Neural cell (in vitro differentiated cells): ENCODE results near the gene NPAS3.

Source experiments
- CTCF ChIP-seq: fragments of 450-650 bp; IDR thresholded peaks from 2 replicates; pipeline ENCODE4 v1.5.1; 2014; ENCODE audit warnings: antibody characterized with exemption, mild to moderate bottlenecking, moderate library complexity; ENCODE audit not compliant: poor library complexity, severe bottlenecking
- EP300 ChIP-seq: fragments of 450-650 bp; conservative IDR thresholded peaks from 2 replicates; pipeline ENCODE4 v1.6.1; 2014; ENCODE audit warnings: antibody characterized with exemption, mild to moderate bottlenecking, moderate library complexity; ENCODE audit not compliant: poor library complexity, severe bottlenecking
- EZH2 ChIP-seq: fragments of 200-600, 300-800 bp; shearing (Covaris generic), sonication (generic); IDR thresholded peaks from 2 replicates; pipeline ENCODE4 v1.6.1; 2014; ENCODE audit warnings: antibody characterized with exemption, low read length, borderline replicate concordance, mild to moderate bottlenecking; ENCODE audit not compliant: insufficient read depth, poor library complexity, severe bottlenecking
- POLR2AphosphoS5 ChIP-seq: IDR thresholded peaks from 2 replicates; pipeline ENCODE4 v1.6.1; 2012
- RAD21 ChIP-seq: fragments of 450-650 bp; conservative IDR thresholded peaks from 2 replicates; pipeline ENCODE4 v1.6.1; 2014; ENCODE audit warnings: antibody characterized with exemption, mild to moderate bottlenecking, moderate library complexity
- REST ChIP-seq: IDR thresholded peaks from 2 replicates; pipeline ENCODE4 v1.6.1; 2012; ENCODE audit warnings: borderline replicate concordance
- TAF1 ChIP-seq: IDR thresholded peaks from 2 replicates; pipeline ENCODE4 v1.6.1; 2012; ENCODE audit warnings: low read depth

- TF ChIP-seq CTCF (no peak), RAD21 (no peak), EZH2 (no peak), REST (no peak), TAF1 (no peak), EP300 (no peak), POLR2AphosphoS5 (no peak)
Observed at GRCh38 chr14:33671556-33671955, 732.9 kb downstream of the NPAS3 start.
